Hematopoietic multipotent progenitor cell treated with erythropoietin and hydrocortisone succinate and interleukin-3 and kit ligand, for 6 days (in vitro differentiated cells): ENCODE data around the gene SCUBE1.

Experiments
- DNase-seq: peaks from one replicate; pipeline ENCODE4 v3.0.0-alpha.2; 2015

Gene SCUBE1

GRCh38 chr22:43233529-43233928 lies 109.6 kb downstream of the SCUBE1 start:
- DNase-seq = no peak

- DNase-seq = no peak
Measured at GRCh38 chr22:43232445-43232844, 110.7 kb downstream of the SCUBE1 start.

GRCh38 chr22:43231724-43232034 lies 111.5 kb downstream of the SCUBE1 start:
- DNase-seq = no peak

GRCh38 chr22:43230971-43231723 lies 112.0 kb downstream of the SCUBE1 start:
- DNase-seq = peak; percentile 80

- DNase-seq = no peak
Measured at GRCh38 chr22:43230571-43230970, 112.6 kb downstream of the SCUBE1 start.

GRCh38 chr22:43228863-43229262 lies 114.3 kb downstream of the SCUBE1 start:
- DNase-seq = no peak

- peak; percentile 79 for DNase-seq
Measured at GRCh38 chr22:43228330-43228729, 114.8 kb downstream of the SCUBE1 start.

GRCh38 chr22:43227239-43227630 lies 115.9 kb downstream of the SCUBE1 start:
- DNase-seq = no peak

GRCh38 chr22:43226377-43227238 lies 116.6 kb downstream of the SCUBE1 start:
- DNase-seq = no peak

GRCh38 chr22:43225609-43226008 lies 117.6 kb downstream of the SCUBE1 start:
- no peak for DNase-seq

GRCh38 chr22:43222987-43223386 lies 120.2 kb downstream of the SCUBE1 start:
- DNase-seq = no peak

GRCh38 chr22:43222262-43222661 lies 120.9 kb downstream of the SCUBE1 start:
- DNase-seq = no peak

GRCh38 chr22:43220625-43221380 lies 122.4 kb downstream of the SCUBE1 start:
- no peak for DNase-seq

- DNase-seq = no peak
Measured at GRCh38 chr22:43218786-43219185, 124.4 kb downstream of the SCUBE1 start.

- no peak for DNase-seq
Measured at GRCh38 chr22:43217285-43218030, 125.7 kb downstream of the SCUBE1 start.

- DNase-seq = no peak
Measured at GRCh38 chr22:43216738-43217137, 126.4 kb downstream of the SCUBE1 start.

GRCh38 chr22:43213962-43214361 lies 129.2 kb downstream of the SCUBE1 start:
- DNase-seq = no peak

GRCh38 chr22:43213051-43213450 lies 130.1 kb downstream of the SCUBE1 start:
- DNase-seq = no peak

- DNase-seq = no peak
Measured at GRCh38 chr22:43212434-43212952, 130.7 kb downstream of the SCUBE1 start.

- no peak for DNase-seq
Measured at GRCh38 chr22:43211941-43212433, 131.2 kb downstream of the SCUBE1 start.

GRCh38 chr22:43210631-43211515 lies 132.3 kb downstream of the SCUBE1 start:
- no peak for DNase-seq
